ENCODE data around the gene SCG3.
"Not testable (repeated sequence)": the region's sequence is repeated elsewhere in the genome, so short reads cannot be mapped to it uniquely, and the experiment has no call there.

DNA sequence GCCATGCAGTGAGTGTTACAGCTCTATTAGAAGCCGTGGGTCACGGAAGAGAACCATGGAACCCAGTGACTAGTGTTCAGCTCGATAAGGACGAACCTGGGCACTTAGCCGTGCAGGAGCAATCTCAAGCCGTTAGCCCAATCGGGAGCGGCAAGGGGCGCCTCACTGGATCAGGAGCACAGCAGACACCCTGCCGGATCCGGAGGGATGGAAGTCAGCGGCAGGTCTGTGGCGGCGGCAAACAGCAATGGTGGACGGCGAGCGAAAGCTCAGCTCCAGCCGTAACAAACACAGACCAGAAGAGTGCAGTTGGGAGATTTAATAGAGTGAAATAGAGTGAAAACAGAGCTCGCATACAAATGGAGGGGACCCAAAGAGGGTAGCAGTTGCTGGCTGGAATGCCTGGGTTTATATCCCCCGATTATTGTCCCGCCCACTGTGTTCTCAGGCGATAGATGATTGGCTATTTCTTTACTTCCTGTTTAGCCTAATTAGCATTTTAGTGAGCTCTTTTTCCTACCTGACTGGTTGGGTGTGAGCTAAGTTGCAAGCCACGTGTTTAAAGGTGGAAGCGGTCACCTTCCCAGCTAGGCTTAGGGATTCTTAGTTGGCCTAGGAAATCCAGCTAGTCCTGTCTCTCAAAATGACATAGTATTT is 25.8 kb upstream of the SCG3 start:
- TF ChIP-seq, protein P1, sequence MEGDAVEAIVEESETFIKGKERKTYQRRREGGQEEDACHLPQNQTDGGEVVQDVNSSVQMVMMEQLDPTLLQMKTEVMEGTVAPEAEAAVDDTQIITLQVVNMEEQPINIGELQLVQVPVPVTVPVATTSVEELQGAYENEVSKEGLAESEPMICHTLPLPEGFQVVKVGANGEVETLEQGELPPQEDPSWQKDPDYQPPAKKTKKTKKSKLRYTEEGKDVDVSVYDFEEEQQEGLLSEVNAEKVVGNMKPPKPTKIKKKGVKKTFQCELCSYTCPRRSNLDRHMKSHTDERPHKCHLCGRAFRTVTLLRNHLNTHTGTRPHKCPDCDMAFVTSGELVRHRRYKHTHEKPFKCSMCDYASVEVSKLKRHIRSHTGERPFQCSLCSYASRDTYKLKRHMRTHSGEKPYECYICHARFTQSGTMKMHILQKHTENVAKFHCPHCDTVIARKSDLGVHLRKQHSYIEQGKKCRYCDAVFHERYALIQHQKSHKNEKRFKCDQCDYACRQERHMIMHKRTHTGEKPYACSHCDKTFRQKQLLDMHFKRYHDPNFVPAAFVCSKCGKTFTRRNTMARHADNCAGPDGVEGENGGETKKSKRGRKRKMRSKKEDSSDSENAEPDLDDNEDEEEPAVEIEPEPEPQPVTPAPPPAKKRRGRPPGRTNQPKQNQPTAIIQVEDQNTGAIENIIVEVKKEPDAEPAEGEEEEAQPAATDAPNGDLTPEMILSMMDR (IDR thresholded peaks at IDR 0.05), result not testable (repeated sequence)
- not testable (repeated sequence) for TF ChIP-seq EZH2 (IDR thresholded peaks at IDR 0.05; ENCODE audit: borderline replicate concordance, insufficient read depth, low read depth, low read length, poor library complexity, severe bottlenecking)
